H1 (cell line): ENCODE results near the gene ALS2CL.

Source experiments
- CBX8 ChIP-seq: fragments of 300-800, 300-1000 bp; sonication (generic); IDR thresholded peaks from 2 replicates; pipeline ENCODE4 v1.7.1; 2016; ENCODE audit warnings: low read depth, low read length, borderline replicate concordance
- EGR1 ChIP-seq: IDR thresholded peaks from 2 replicates; pipeline ENCODE4 v1.6.1; 2011; ENCODE audit warnings: low read depth, low read length, borderline replicate concordance
- EZH2 ChIP-seq: fragments of 200-600 bp; sonication (generic); IDR thresholded peaks from 2 replicates; pipeline ENCODE4 v1.7.1; 2012; ENCODE audit warnings: low read depth, mild to moderate bottlenecking, moderate library complexity, low read length, inconsistent platforms; ENCODE audit not compliant: severe bottlenecking
- GABPA ChIP-seq: IDR thresholded peaks from 2 replicates; pipeline ENCODE4 v1.6.1; 2011; ENCODE audit warnings: mild to moderate bottlenecking, low read length, moderate library complexity, borderline replicate concordance; ENCODE audit not compliant: insufficient read depth
- HDAC6 ChIP-seq: IDR thresholded peaks from one replicate; pipeline ENCODE4 v1.7.1; 2012; ENCODE audit warnings: low read depth, mild to moderate bottlenecking, inconsistent platforms, low read length, moderate library complexity
- POLR2A ChIP-seq, 2 experiments: IDR thresholded peaks; 1 replicate in 1 of 2; 2 replicates in 1 of 2; pipeline ENCODE4 v1.6.1; 2011; ENCODE audit warnings: low read depth in 2 of 2, low read length in 2 of 2, mild to moderate bottlenecking in 2 of 2; ENCODE audit errors: control extremely low read depth in 1 of 2
- RAD21 ChIP-seq, 2 experiments: IDR thresholded peaks in 1 of 2; conservative IDR thresholded peaks in 1 of 2; 2 replicates each; pipeline ENCODE4 v1.6.1; 2011; ENCODE audit warnings: low read depth in 2 of 2, low read length in 2 of 2, improper control_type of control experiment in 1 of 2, inconsistent platforms in 1 of 2, mild to moderate bottlenecking in 1 of 2, moderate library complexity in 1 of 2
- RFX5 ChIP-seq: IDR thresholded peaks from 2 replicates; pipeline ENCODE4 v1.6.1; 2011; ENCODE audit warnings: low read depth, low read length, improper control_type of control experiment, borderline replicate concordance
- SIX5 ChIP-seq: IDR thresholded peaks from 2 replicates; pipeline ENCODE4 v1.6.1; 2011; ENCODE audit warnings: mild to moderate bottlenecking, low read depth, low read length
- TEAD4 ChIP-seq: IDR thresholded peaks from 2 replicates; pipeline ENCODE4 v1.6.1; 2012; ENCODE audit warnings: low read depth, low read length, inconsistent platforms, mixed read lengths
- YY1 ChIP-seq: IDR thresholded peaks from 2 replicates; pipeline ENCODE4 v1.6.1; 2011; ENCODE audit warnings: low read depth, mild to moderate bottlenecking, low read length
- ZNF274 ChIP-seq: IDR thresholded peaks from 2 replicates; pipeline ENCODE4 v1.7.0; 2012; ENCODE audit warnings: low read length, borderline replicate concordance; ENCODE audit errors: extremely low read depth
- TF ChIP-seq, protein P1 (sequence below), 3 experiments: IDR thresholded peaks; 1 replicate in 2 of 3; 2 replicates in 1 of 3; pipeline versions ENCODE4 v1.5.1 to v1.6.1; 2011; ENCODE audit warnings: low read length in 3 of 3, mild to moderate bottlenecking in 3 of 3, inconsistent platforms in 2 of 3, low read depth in 1 of 3, moderate library complexity in 1 of 3; ENCODE audit not compliant: insufficient read depth in 1 of 3; ENCODE audit errors: control extremely low read depth in 1 of 3

GRCh38 chr3:46714728-46715506 lies 21.4 kb upstream of the ALS2CL start:
- no peak for TF ChIP-seq YY1
- no peak for TF ChIP-seq RFX5
- no peak for TF ChIP-seq ZNF274
- TF ChIP-seq, protein P1, sequence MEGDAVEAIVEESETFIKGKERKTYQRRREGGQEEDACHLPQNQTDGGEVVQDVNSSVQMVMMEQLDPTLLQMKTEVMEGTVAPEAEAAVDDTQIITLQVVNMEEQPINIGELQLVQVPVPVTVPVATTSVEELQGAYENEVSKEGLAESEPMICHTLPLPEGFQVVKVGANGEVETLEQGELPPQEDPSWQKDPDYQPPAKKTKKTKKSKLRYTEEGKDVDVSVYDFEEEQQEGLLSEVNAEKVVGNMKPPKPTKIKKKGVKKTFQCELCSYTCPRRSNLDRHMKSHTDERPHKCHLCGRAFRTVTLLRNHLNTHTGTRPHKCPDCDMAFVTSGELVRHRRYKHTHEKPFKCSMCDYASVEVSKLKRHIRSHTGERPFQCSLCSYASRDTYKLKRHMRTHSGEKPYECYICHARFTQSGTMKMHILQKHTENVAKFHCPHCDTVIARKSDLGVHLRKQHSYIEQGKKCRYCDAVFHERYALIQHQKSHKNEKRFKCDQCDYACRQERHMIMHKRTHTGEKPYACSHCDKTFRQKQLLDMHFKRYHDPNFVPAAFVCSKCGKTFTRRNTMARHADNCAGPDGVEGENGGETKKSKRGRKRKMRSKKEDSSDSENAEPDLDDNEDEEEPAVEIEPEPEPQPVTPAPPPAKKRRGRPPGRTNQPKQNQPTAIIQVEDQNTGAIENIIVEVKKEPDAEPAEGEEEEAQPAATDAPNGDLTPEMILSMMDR (IDR thresholded peaks at IDR 0.05; ENCODE audit: control extremely low read depth in 1 of 3, insufficient read depth in 1 of 3, low read depth in 1 of 3, low read length in 3 of 3): no peak
- no peak for TF ChIP-seq POLR2A (IDR thresholded peaks at IDR 0.05; ENCODE audit: control extremely low read depth in 1 of 2, low read depth in 2 of 2, low read length in 2 of 2)
- no peak for TF ChIP-seq GABPA
- TF ChIP-seq CBX8: no peak
- no peak for TF ChIP-seq EZH2
- no peak for TF ChIP-seq RAD21 (IDR thresholded peaks at IDR 0.05 in 1 of 2, conservative IDR thresholded peaks at IDR 0.05 in 1 of 2; ENCODE audit: low read depth in 2 of 2, low read length in 2 of 2)
- TF ChIP-seq TEAD4: no peak
- TF ChIP-seq HDAC6: no peak
- TF ChIP-seq SIX5: no peak
- TF ChIP-seq EGR1: no peak
